Activated CD4-positive, alpha-beta memory T cell treated with anti-CD3 and anti-CD28 coated beads, Interleukin-2, amount 10 ng/mL, durations not matched to agents 7 days and 5 days (primary cell): ENCODE results near the gene HTRA1. TPM values are rescaled to one million over a fixed set of nuclear protein-coding genes. Genes with fewer than 3 reads are reported as not detected.

Source experiments
- CTCF ChIA-PET: fragments of 350-600 bp; sonication (Branson Sonifier 250); formaldehyde crosslinking; loops from one replicate; lab custom pipeline; 2021; ENCODE audit warnings: antibody characterized with exemption, inconsistent platforms; lab: Charles Lee
- POLR2A ChIA-PET: fragments of 350-600 bp; sonication (Branson Sonifier 250); formaldehyde crosslinking; loops from one replicate; lab custom pipeline; 2021; ENCODE audit warnings: antibody characterized with exemption; lab: Charles Lee
- DNase-seq: peaks from one replicate; pipeline ENCODE4 v3.0.0-alpha.2; 2020
- H3K27ac Mint-ChIP-seq: one replicate; pipeline ENCODE4 v1.8.0; 2021; ENCODE audit warnings: mild to moderate bottlenecking, mixed read lengths
- H3K27me3 Mint-ChIP-seq: one replicate; pipeline ENCODE4 v1.8.0; 2021; ENCODE audit warnings: mixed read lengths
- H3K36me3 Mint-ChIP-seq: one replicate; pipeline ENCODE4 v1.8.0; 2021; ENCODE audit warnings: low read depth, mixed read lengths
- H3K4me1 Mint-ChIP-seq: one replicate; pipeline ENCODE4 v1.8.0; 2021; ENCODE audit warnings: mixed read lengths
- H3K4me3 Mint-ChIP-seq: one replicate; pipeline ENCODE4 v1.8.0; 2021; ENCODE audit warnings: mild to moderate bottlenecking, mixed read lengths
- H3K9me3 Mint-ChIP-seq: one replicate; pipeline ENCODE4 v1.8.0; 2021; ENCODE audit warnings: mixed read lengths
- total RNA-seq, 2 experiments: library from RNA; stranded (reverse); gene quantifications; one replicate each; pipeline ENCODE4 v1.2.3, GENCODE V29; 2021

HTRA1 gene
- total RNA-seq, 2 experiments from 2014 or later = not detected

GRCh38 chr10:122468926-122469781 lies 7.8 kb downstream of the HTRA1 start:
- POLR2A ChIA-PET = no interaction called here

GRCh38 chr10:122469848-122470247 lies 8.5 kb downstream of the HTRA1 start:
- DNase-seq = no peak
- no peaks in the 10 kb centered on the region for H3K9me3 Mint-ChIP-seq
- POLR2A ChIA-PET = no interaction called here
- no peak overlapping the region for H3K4me3 Mint-ChIP-seq
- H3K27me3 Mint-ChIP-seq = peaks cover 53% of the 10 kb centered on the region
- H3K4me1 Mint-ChIP-seq = no peaks in the 10 kb centered on the region
- H3K27ac Mint-ChIP-seq = no peak overlapping the region
- no peaks in the 10 kb centered on the region for H3K36me3 Mint-ChIP-seq
- CTCF ChIA-PET = no interaction called here

More at GRCh38 chr10:122468926-122469781, 7.8 kb downstream of the HTRA1 start:
- CTCF ChIA-PET = no interaction called here
- H3K27me3 Mint-ChIP-seq = peaks cover 52% of the 10 kb centered on the region
- H3K4me3 Mint-ChIP-seq = no peak overlapping the region
- no peaks in the 10 kb centered on the region for H3K9me3 Mint-ChIP-seq
- no peak overlapping the region for H3K27ac Mint-ChIP-seq
- H3K36me3 Mint-ChIP-seq = no peaks in the 10 kb centered on the region
- DNase-seq = no peak
- H3K4me1 Mint-ChIP-seq = no peaks in the 10 kb centered on the region

DNA sequence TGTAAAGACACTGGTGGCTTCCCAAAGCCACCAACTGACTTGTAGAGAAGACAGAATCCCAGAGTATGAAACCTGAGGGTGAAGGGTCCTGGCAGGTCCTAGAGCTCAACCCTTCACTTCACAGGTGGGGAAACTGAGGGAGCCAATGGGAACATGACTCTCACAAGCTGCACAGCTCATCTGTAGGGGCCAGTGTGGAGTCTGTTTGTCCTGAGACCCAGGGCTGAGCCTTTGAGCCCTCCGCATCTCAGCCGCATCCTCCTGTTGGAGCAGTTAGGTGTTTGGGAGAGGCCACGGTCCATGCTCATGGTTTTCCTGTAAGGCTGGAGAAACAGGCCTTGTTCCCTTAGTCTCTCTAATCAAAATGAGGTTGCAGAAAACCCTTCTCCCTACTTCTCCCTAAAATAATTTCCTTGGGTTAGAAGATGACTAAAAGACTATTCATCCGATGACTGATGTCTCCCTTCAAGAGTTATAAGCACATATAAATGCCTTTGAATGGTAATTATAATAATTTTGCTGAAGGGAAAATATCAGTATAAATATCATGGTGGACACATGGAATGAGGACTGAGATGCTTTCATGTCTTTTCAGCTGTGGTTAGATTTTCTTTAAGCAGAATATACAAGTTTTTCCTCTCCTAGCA lies 10.3 kb downstream of the HTRA1 start:
- no peak for DNase-seq
- Mint-ChIP-seq H3K36me3 (no peaks in the 10 kb centered on the region), H3K4me1 (no peaks in the 10 kb centered on the region), H3K27me3 (peaks cover 39% of the 10 kb centered on the region), H3K9me3 (no peaks in the 10 kb centered on the region), H3K27ac (no peak overlapping the region), H3K4me3 (no peak overlapping the region)
- POLR2A ChIA-PET = no interaction called here
- CTCF ChIA-PET = no interaction called here

DNA sequence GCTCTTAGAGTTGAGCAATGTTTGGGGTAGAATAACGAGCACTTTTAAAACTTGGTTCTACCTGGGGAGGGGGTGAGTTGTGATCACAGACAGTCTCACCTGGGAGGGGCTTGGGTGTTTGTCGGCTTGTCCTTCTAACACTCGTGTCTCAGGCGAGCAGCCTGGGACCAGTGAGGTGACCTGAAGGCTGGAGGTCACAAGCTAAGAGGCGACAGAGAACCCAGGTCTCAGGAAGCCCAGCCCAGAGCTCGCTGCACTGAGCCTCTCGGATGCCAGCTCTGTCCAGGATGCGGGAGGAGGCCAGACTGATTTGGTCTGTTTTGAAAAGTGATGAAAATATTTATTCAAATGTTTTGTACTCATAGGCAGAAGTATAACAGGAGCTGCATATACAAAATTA lies 11.8 kb downstream of the HTRA1 start:
- Mint-ChIP-seq H3K4me1 (no peaks in the 10 kb centered on the region), H3K27me3 (peaks cover 31% of the 10 kb centered on the region), H3K9me3 (no peaks in the 10 kb centered on the region), H3K27ac (no peak overlapping the region), H3K36me3 (no peaks in the 10 kb centered on the region), H3K4me3 (no peak overlapping the region)
- ChIA-PET CTCF (no interaction called here), POLR2A (no interaction called here)
- DNase-seq = no peak

DNA sequence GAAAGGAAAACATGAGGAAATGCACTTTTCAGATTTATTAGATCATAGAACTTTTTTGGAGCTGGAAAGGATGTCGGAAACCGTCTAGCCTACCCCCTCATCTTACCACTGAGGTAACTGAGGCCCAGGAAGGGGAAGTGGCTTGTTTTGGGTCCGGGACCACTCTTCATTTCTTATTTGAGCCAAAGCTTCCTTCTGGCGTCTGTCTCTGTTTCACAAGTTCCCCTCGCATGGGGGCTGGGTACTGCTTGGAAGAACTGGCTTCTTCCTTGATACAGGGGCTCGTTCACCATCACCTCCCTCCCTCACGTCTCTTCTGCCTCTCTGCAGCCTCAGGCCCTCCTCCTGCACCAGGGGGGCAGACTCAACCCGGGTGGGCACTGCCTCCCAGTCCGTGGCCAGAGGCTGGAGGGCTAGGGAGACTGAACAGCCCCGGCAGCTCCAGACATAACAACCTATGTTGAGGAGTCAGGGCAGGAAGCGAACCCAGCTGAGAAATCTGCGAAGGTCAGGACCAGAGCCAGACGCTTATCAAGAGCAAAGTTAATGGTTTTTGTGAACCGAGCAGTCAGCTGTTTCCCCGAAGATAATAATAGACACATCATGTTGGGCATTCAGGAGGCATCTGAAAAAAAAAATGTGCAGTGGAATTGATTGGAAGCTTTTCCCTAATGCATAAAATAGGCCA lies 12.9 kb downstream of the HTRA1 start:
- Mint-ChIP-seq H3K36me3 (no peaks in the 10 kb centered on the region), H3K27me3 (peaks cover 27% of the 10 kb centered on the region), H3K4me1 (no peaks in the 10 kb centered on the region), H3K27ac (no peak overlapping the region), H3K9me3 (no peaks in the 10 kb centered on the region), H3K4me3 (no peak overlapping the region)
- no peak for DNase-seq
- POLR2A ChIA-PET = no interaction called here
- CTCF ChIA-PET = no interaction called here

DNA sequence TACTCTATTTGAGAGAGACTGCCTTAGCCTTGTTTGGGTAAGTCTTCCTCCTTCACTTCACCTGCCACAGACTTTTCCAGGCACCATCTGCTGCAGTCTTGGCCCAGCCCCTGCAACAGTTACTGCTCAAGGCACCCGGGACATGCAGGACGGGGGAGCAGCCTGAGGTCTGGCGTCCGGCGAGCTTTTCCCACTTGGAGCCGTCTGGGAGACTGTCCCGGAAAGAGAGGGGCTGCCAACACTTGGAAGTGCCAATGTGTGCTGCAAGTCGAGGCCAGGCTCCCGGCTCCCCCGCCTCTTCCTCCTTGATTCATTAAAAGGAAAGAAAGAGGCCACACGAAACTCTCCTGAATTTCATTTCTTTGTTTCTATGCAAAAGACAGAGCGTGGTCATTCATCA lies 13.7 kb downstream of the HTRA1 start:
- no peak for DNase-seq
- H3K4me3 Mint-ChIP-seq = no peak overlapping the region
- H3K9me3 Mint-ChIP-seq = no peaks in the 10 kb centered on the region
- no peaks in the 10 kb centered on the region for H3K36me3 Mint-ChIP-seq
- no peak overlapping the region for H3K27ac Mint-ChIP-seq
- ChIA-PET POLR2A (no interaction called here), CTCF (no interaction called here)
- H3K4me1 Mint-ChIP-seq = no peaks in the 10 kb centered on the region
- peaks cover 21% of the 10 kb centered on the region for H3K27me3 Mint-ChIP-seq

DNA sequence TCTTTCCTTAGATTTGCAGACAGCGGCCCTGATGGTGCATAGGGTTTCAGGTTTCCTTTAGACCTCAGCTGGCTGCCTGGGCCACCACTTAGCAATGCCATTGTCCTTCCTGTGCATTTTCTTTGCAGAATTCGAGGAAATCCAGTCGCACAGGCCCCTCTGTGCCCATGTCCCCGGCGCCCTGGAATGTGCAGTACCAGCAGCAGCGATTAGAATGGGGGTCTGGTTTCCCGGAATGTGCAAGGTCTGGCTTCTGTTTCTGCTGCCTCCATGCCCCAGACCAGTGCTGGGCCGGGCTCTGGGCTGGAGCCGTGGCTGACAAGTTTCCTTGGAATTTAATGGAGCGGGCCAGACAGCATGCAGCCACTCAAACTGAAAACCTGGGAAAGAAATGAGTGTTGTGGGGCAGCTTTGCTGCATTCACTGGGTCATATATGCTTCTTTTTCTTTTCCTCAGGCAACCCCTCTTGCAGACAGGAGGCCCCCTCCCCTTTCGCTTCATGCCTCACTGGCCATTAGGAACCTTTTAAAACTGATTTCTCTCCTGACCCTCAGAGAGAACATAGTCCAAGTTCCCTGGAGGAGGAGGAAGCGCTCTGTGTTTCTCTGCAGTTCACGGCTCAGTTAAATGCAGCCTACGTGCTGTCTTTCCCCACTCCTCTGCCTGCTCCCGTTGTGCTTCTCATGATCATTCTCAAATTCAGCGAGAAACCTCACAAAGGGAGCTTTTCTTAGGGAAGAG lies 14.4 kb downstream of the HTRA1 start:
- DNase-seq = no peak
- H3K27me3 Mint-ChIP-seq = peaks cover 20% of the 10 kb centered on the region

GRCh38 chr10:122476333-122476695 lies 15.0 kb downstream of the HTRA1 start:
- DNase-seq = no peak
- Mint-ChIP-seq H3K9me3 (no peaks in the 10 kb centered on the region), H3K4me1 (no peaks in the 10 kb centered on the region), H3K27ac (no peak overlapping the region), H3K36me3 (no peaks in the 10 kb centered on the region), H3K4me3 (no peak overlapping the region), H3K27me3 (peaks cover 17% of the 10 kb centered on the region)
- ChIA-PET CTCF (no interaction called here), POLR2A (no interaction called here)

More for the DNA sequence above, 14.4 kb downstream of the HTRA1 start:
- Mint-ChIP-seq H3K36me3 (no peaks in the 10 kb centered on the region), H3K4me3 (no peak overlapping the region), H3K9me3 (no peaks in the 10 kb centered on the region), H3K4me1 (no peaks in the 10 kb centered on the region), H3K27ac (no peak overlapping the region)
- ChIA-PET POLR2A (no interaction called here), CTCF (no interaction called here)

GRCh38 chr10:122477436-122477835 lies 16.1 kb downstream of the HTRA1 start:
- Mint-ChIP-seq H3K9me3 (no peaks in the 10 kb centered on the region), H3K4me3 (no peak overlapping the region), H3K27ac (no peak overlapping the region), H3K4me1 (no peaks in the 10 kb centered on the region), H3K36me3 (no peaks in the 10 kb centered on the region), H3K27me3 (peaks cover 20% of the 10 kb centered on the region)
- DNase-seq = no peak
- ChIA-PET CTCF (no interaction called here), POLR2A (no interaction called here)

DNA sequence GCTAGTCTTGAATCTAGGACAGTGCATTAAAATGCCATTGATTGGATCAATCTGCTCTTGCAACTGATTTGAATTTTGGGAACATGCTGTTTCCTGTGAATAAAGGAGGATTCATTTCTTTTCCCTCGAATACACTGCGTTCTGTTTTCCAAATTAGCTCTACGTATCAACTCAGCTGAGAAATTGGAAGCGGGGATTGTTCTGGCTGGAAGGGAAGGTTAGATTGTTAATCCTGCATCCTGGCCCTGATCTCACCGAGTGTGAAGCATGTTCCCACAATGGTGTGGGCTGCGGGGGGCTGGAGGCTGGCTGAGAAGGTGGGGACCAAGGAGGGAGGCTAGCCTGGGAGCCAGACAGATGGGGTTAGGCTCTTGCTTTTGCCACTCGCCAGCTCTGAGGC lies 17.6 kb downstream of the HTRA1 start:
- no peak overlapping the region for H3K4me3 Mint-ChIP-seq
- H3K9me3 Mint-ChIP-seq = no peaks in the 10 kb centered on the region
- ChIA-PET CTCF (no interaction called here), POLR2A (no interaction called here)
- no peaks in the 10 kb centered on the region for H3K36me3 Mint-ChIP-seq
- peaks cover 16% of the 10 kb centered on the region for H3K27me3 Mint-ChIP-seq
- H3K27ac Mint-ChIP-seq = no peak overlapping the region
- DNase-seq = no peak
- no peaks in the 10 kb centered on the region for H3K4me1 Mint-ChIP-seq

- DNase-seq = no peak
- no peaks in the 10 kb centered on the region for H3K36me3 Mint-ChIP-seq
- ChIA-PET POLR2A (interaction anchor here (1.1 kb wide), 1 partner anchor 11 kb away, joined by 3 read pairs; no protein-coding TSS in a partner anchor), CTCF (interaction anchor here (1.2 kb wide), 1 partner anchor 45 kb away, joined by 3 read pairs; no protein-coding TSS in a partner anchor)
- H3K4me3 Mint-ChIP-seq = no peak overlapping the region
- H3K4me1 Mint-ChIP-seq = no peaks in the 10 kb centered on the region
- no peak overlapping the region for H3K27ac Mint-ChIP-seq
- no peaks in the 10 kb centered on the region for H3K9me3 Mint-ChIP-seq
- peaks cover 9% of the 10 kb centered on the region for H3K27me3 Mint-ChIP-seq
Observed at GRCh38 chr10:122480146-122480833, 18.9 kb downstream of the HTRA1 start.

- Mint-ChIP-seq H3K9me3 (no peaks in the 10 kb centered on the region), H3K27ac (no peak overlapping the region), H3K36me3 (no peaks in the 10 kb centered on the region), H3K4me1 (no peaks in the 10 kb centered on the region), H3K27me3 (peaks cover 9% of the 10 kb centered on the region), H3K4me3 (no peak overlapping the region)
- CTCF ChIA-PET = interaction anchor here (1.2 kb wide), 1 partner anchor 46 kb away, joined by 3 read pairs; no protein-coding TSS in a partner anchor
- POLR2A ChIA-PET = no interaction called here
- DNase-seq = no peak
Observed at GRCh38 chr10:122481296-122482056, 20.1 kb downstream of the HTRA1 start.
